DND-41 (cell line): ENCODE measurements around the gene VASH1.

Experiments used
- CTCF ChIP-seq: IDR thresholded peaks from 2 replicates; pipeline ENCODE4 v1.5.1; 2012; ENCODE audit warnings: borderline replicate concordance, low read length, moderate library complexity, mild to moderate bottlenecking; ENCODE audit not compliant: poor library complexity, severe bottlenecking; ENCODE audit errors: extremely low read depth
- EZH2 ChIP-seq: IDR thresholded peaks from 3 replicates; pipeline ENCODE4 v1.6.1; 2012; ENCODE audit warnings: borderline replicate concordance, low read depth, mild to moderate bottlenecking, moderate library complexity, low read length, inconsistent platforms; ENCODE audit not compliant: severe bottlenecking

GRCh38 chr14:76726551-76726970 is 34.7 kb upstream of the VASH1 start:
- TF ChIP-seq CTCF, result no peak
- no peak for TF ChIP-seq EZH2
